Measurements from ENCODE around the gene LTB4R2. TPM values are rescaled to one million over a fixed set of nuclear protein-coding genes. Genes with fewer than 3 reads are reported as not detected.

The LTB4R2 gene
- total RNA-seq, 1 experiment from 2014 or later, result 15.0 TPM

DNA sequence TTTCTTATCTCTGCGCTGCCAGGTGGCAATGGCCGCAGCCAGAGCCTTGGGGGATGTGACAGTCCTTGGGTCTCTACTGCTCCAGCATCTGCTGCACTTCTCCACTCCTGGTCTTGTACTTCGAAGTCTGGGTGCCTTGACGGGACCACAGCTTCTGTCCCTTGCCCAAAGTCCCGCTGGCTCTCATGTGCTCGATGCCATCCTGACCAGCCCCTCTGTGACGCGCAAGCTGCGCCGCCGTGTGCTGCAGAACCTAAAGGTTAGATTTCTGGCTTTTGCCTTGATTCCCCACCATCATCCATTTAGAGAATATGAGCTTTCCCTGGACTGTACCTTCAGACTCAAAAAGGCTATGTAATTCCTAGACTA, 5.9 kb upstream of the LTB4R2 start:
- Histone ChIP-seq H3K27me3 (ENCODE audit: insufficient read depth, low read depth) (no peaks in the 10 kb centered on the region), H3K4me3 (no peak overlapping the region), H3K4me2 (no peak overlapping the region), H3K36me3 (ENCODE audit: low read depth) (no peaks in the 10 kb centered on the region; the same call in 1 of the 2 replicates), H3K4me1 (replicated peaks; ENCODE audit: insufficient read depth) (peaks cover 9% of the 10 kb centered on the region; the same call in 1 of the 2 replicates), H3K9me3 (ENCODE audit: insufficient read depth, low read depth) (no peaks in the 10 kb centered on the region), H4K20me1 (ENCODE audit: insufficient read depth) (no peaks in the 10 kb centered on the region), H3K9me2 (ENCODE audit: insufficient read depth) (no peaks in the 10 kb centered on the region), H3K27ac (no peak overlapping the region), H2AFZ (no peak overlapping the region), H3F3A (ENCODE audit: insufficient read depth, low read depth) (no peaks in the 10 kb centered on the region), H3K79me2 (ENCODE audit: low read depth) (peaks cover 22% of the 10 kb centered on the region)
- no TSS peak for BruUV-seq (replicated peaks)
- no peak for DNase-seq
- no peak for TF ChIP-seq EZH2 (IDR thresholded peaks at IDR 0.05; ENCODE audit: low read depth)
- TF ChIP-seq, protein P1, sequence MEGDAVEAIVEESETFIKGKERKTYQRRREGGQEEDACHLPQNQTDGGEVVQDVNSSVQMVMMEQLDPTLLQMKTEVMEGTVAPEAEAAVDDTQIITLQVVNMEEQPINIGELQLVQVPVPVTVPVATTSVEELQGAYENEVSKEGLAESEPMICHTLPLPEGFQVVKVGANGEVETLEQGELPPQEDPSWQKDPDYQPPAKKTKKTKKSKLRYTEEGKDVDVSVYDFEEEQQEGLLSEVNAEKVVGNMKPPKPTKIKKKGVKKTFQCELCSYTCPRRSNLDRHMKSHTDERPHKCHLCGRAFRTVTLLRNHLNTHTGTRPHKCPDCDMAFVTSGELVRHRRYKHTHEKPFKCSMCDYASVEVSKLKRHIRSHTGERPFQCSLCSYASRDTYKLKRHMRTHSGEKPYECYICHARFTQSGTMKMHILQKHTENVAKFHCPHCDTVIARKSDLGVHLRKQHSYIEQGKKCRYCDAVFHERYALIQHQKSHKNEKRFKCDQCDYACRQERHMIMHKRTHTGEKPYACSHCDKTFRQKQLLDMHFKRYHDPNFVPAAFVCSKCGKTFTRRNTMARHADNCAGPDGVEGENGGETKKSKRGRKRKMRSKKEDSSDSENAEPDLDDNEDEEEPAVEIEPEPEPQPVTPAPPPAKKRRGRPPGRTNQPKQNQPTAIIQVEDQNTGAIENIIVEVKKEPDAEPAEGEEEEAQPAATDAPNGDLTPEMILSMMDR (conservative IDR thresholded peaks at IDR 0.05), result no peak
- intact Hi-C loops (cut with micrococcal nuclease; ENCODE audit: unreplicated experiment), result no loop called here
- ChIA-PET CTCF (no interaction called here), POLR2A (ENCODE audit: unreplicated experiment) (interaction anchor here (0.6 kb wide), 1 partner anchor 98 kb away, joined by 3 read pairs; no protein-coding TSS in a partner anchor)

DNA sequence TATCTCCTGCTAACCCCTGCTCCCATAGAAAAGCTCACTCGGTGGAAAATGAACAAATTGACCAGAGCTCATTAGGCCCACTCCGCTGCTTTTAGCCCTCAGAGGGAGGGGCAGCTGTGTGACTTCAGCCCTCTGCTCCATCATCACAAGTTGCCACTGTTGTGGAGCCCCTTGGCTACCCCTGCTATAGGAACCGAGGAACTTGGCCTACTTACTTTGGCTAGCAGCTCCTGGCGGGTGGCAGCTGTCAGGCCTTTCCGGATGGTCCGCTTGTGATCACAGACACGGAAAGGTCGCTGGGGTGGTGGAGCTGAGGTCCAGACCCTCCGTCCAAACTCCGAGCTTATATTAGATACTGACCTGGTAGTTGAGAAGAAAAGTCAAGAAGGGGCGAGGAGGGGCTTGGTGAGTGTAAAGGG, 2.8 kb upstream of the LTB4R2 start:
- TF ChIP-seq, protein P1 (conservative IDR thresholded peaks at IDR 0.05), result no peak
- no peak for TF ChIP-seq EZH2 (IDR thresholded peaks at IDR 0.05; ENCODE audit: low read depth)
- Histone ChIP-seq H3F3A (ENCODE audit: insufficient read depth, low read depth) (no peaks in the 10 kb centered on the region), H3K9me3 (ENCODE audit: insufficient read depth, low read depth) (no peaks in the 10 kb centered on the region), H3K9me2 (ENCODE audit: insufficient read depth) (no peaks in the 10 kb centered on the region), H4K20me1 (ENCODE audit: insufficient read depth) (no peaks in the 10 kb centered on the region), H3K79me2 (ENCODE audit: low read depth) (no peaks in the 10 kb centered on the region), H3K4me3 (no peak overlapping the region), H3K36me3 (ENCODE audit: low read depth) (no peaks in the 10 kb centered on the region; the same call in 1 of the 2 replicates), H2AFZ (no peak overlapping the region), H3K27ac (no peak overlapping the region), H3K4me2 (no peak overlapping the region), H3K4me1 (replicated peaks; ENCODE audit: insufficient read depth) (no peaks in the 10 kb centered on the region), H3K27me3 (ENCODE audit: insufficient read depth, low read depth) (no peaks in the 10 kb centered on the region)
- POLR2A ChIA-PET (ENCODE audit: unreplicated experiment), result interaction anchor here (0.6 kb wide), 2 partner anchors 130 to 213 kb away, joined by 3 to 4 read pairs; partner anchors contain the start of gene PCK2
- no TSS peak for BruUV-seq (replicated peaks)
- DNase-seq, result no peak
- intact Hi-C loops (cut with micrococcal nuclease; ENCODE audit: unreplicated experiment), result no loop called here
- CTCF ChIA-PET, result interaction anchor here (0.5 to 1.1 kb wide), 3 partner anchors 60 to 212 kb away, joined by 3 to 21 read pairs (median 4); no protein-coding TSS in a partner anchor

DNA sequence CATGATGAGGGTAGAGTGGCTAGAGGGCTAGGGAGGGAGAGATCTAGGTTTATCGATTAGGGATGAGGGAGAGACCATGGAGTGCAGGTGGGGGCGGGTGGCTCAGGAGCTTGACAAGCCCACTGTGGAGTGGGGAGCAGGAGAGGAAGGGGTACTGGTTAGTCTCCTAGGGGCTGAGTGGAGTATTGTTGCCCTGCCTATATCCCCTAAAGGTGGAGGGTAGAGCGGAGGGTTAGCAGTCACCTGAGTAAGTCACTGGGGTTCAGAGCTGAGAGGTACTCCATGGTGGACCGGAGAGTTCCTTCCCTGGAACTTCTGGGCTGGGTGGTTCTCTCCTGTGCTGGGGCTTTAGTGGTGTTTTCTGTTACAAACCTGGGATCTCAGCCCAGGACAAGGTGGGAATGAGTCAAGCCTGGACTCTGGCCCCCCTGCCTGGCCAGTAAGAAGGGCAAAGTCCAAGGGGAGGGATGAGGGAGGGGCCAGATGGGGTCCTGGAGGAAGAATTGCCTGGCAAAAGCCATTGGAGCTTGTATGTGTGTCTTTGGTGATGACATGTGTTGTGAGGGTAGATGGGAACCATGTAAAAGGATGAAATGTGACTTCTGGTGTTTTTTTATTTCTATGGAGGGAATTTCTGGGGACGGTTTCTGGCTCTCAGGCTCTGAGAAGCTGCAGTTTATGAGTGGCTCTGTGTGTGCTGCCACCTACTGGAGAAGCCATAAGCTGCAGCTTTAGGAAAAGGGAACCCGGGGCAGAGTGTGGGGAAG, 2.2 kb upstream of the LTB4R2 start, which contains the start of gene CIDEB:
Gene CIDEB, minus strand, starts transcription at position 403 of the 767 bp plus-strand sequence. Its CDS starts 119 bp downstream, at position 284.
- H3K79me2 ChIP-seq (ENCODE audit: low read depth), result no peaks in the 10 kb centered on the region
- intact Hi-C loops (cut with micrococcal nuclease; ENCODE audit: unreplicated experiment), result no loop called here
- BruUV-seq (replicated peaks), result no TSS peak
- no peaks in the 10 kb centered on the region for H4K20me1 ChIP-seq (ENCODE audit: insufficient read depth)
- no peak within 1 kb of the TSS for H3K4me3 ChIP-seq
- no peaks in the 10 kb centered on the region; the same call in 1 of the 2 replicates for H3K36me3 ChIP-seq (ENCODE audit: low read depth)
- DNase-seq, result peak in 1 of 2 experiments; percentile 50
- H3K9me3 ChIP-seq (ENCODE audit: insufficient read depth, low read depth), result no peaks in the 10 kb centered on the region
- no peaks in the 10 kb centered on the region for H3F3A ChIP-seq (ENCODE audit: insufficient read depth, low read depth)
- no peaks in the 10 kb centered on the region for H3K4me1 ChIP-seq (replicated peaks; ENCODE audit: insufficient read depth)
- no peaks in the 10 kb centered on the region for H3K9me2 ChIP-seq (ENCODE audit: insufficient read depth)
- POLR2A ChIA-PET (ENCODE audit: unreplicated experiment), result interaction anchor here (0.6 to 0.7 kb wide), 3 partner anchors 28 to 134 kb away, joined by 5 to 25 read pairs (median 6); no protein-coding TSS in a partner anchor
- no peaks in the 10 kb centered on the region for H3K27me3 ChIP-seq (ENCODE audit: insufficient read depth, low read depth)
- H3K4me2 ChIP-seq, result no peak within 1 kb of the TSS
- TF ChIP-seq EZH2 (IDR thresholded peaks at IDR 0.05; ENCODE audit: low read depth), result no peak
- TF ChIP-seq, protein P1 (conservative IDR thresholded peaks at IDR 0.05), result peak; percentile 80
- H3K27ac ChIP-seq, result no peak within 1 kb of the TSS
- CTCF ChIA-PET, result interaction anchor here (0.6 to 1.2 kb wide), 3 partner anchors 15 to 65 kb away, joined by 5 to 21 read pairs (median 7); partner anchors contain the start of gene TINF2
- H2AFZ ChIP-seq, result no peak within 1 kb of the TSS

Data from PC-9 (cell line).